HEK293 (cell line): ENCODE measurements around the gene RGS6.

Source experiments
- CTCF ChIA-PET: fragments of 350-600 bp; formaldehyde crosslinking; extraction: SDS; loops from one replicate; lab custom pipeline; 2021; ENCODE audit warnings: antibody characterized with exemption; lab: Yijun Ruan, JAX
- POLR2A ChIA-PET: fragments of 300-600 bp; formaldehyde crosslinking; extraction: SDS; loops from one replicate; lab custom pipeline; 2020; ENCODE audit warnings: antibody characterized with exemption, inconsistent platforms; lab: Yijun Ruan, JAX
- H3K27ac ChIP-seq: fragments of 200-500 bp; sonication (Bioruptor generic); 2 replicates; pipeline ENCODE4 v1.5.1; 2014; ENCODE audit warnings: low read depth, low read length, control low read depth, inconsistent platforms; ENCODE audit errors: extremely low read depth
- H3K36me3 ChIP-seq, 2 experiments: fragments of 200-500 bp in 1 of 2; sonication (Bioruptor generic) in 1 of 2; 1 replicate in 1 of 2; 2 replicates in 1 of 2; pipeline ENCODE4 v1.5.1; 2014 to 2017; ENCODE audit warnings: inconsistent platforms in 2 of 2, low read length in 2 of 2; ENCODE audit not compliant: control insufficient read depth in 2 of 2, insufficient read depth in 1 of 2
- H3K4me1 ChIP-seq: fragments of 200-500 bp; sonication (Bioruptor generic); 2 replicates; pipeline ENCODE4 v1.5.1; 2014; ENCODE audit warnings: mild to moderate bottlenecking, low read length, inconsistent platforms; ENCODE audit not compliant: control insufficient read depth, insufficient read depth
- H3K4me3 ChIP-seq: 2 replicates; pipeline ENCODE4 v1.5.1; 2011; ENCODE audit warnings: low read depth, mild to moderate bottlenecking, control low read depth, low read length, moderate library complexity
- H3K9me3 ChIP-seq: fragments of 200-500 bp; sonication (Bioruptor generic); 2 replicates; pipeline ENCODE4 v1.5.1; 2014; ENCODE audit warnings: low read depth, low read length, inconsistent platforms; ENCODE audit not compliant: control insufficient read depth, insufficient read depth
- KLF16 ChIP-seq: fragments of 450-650 bp; formaldehyde crosslinking; IDR thresholded peaks from 2 replicates; pipeline ENCODE4 v1.5.1; 2017; ENCODE audit warnings: missing biosample characterization, missing genetic modification characterization
- KLF9 ChIP-seq: fragments of 450-650 bp; formaldehyde crosslinking; IDR thresholded peaks from 2 replicates; pipeline ENCODE4 v1.5.1; 2016; ENCODE audit warnings: missing biosample characterization, missing genetic modification characterization, low read depth
- SP2 ChIP-seq: fragments of 450-650 bp; formaldehyde crosslinking; IDR thresholded peaks from 2 replicates; pipeline ENCODE4 v1.5.1; 2016; ENCODE audit warnings: missing biosample characterization, missing genetic modification characterization
- WT1 ChIP-seq: fragments of 450-650 bp; formaldehyde crosslinking; IDR thresholded peaks from 2 replicates; pipeline ENCODE4 v1.5.1; 2016; ENCODE audit warnings: missing biosample characterization, missing genetic modification characterization
- YY1 ChIP-seq: fragments of 450-650 bp; formaldehyde crosslinking; IDR thresholded peaks from 2 replicates; pipeline ENCODE4 v1.5.1; 2018; ENCODE audit warnings: missing biosample characterization, missing genetic modification characterization
- ZBTB8A ChIP-seq: fragments of 450-650 bp; formaldehyde crosslinking; IDR thresholded peaks from 2 replicates; pipeline ENCODE4 v1.5.1; 2016; ENCODE audit warnings: missing biosample characterization, missing genetic modification characterization
- ZEB2 ChIP-seq: fragments of 450-650 bp; formaldehyde crosslinking; IDR thresholded peaks from 2 replicates; pipeline ENCODE4 v1.5.1; 2016; ENCODE audit warnings: missing biosample characterization, missing genetic modification characterization
- ZNF157 ChIP-seq: fragments of 450-650 bp; formaldehyde crosslinking; IDR thresholded peaks from 2 replicates; pipeline ENCODE4 v1.5.1; 2016; ENCODE audit warnings: missing biosample characterization, missing genetic modification characterization
- ZNF2 ChIP-seq: fragments of 450-650 bp; formaldehyde crosslinking; IDR thresholded peaks from 2 replicates; pipeline ENCODE4 v1.5.1; 2016; ENCODE audit warnings: missing biosample characterization, missing genetic modification characterization
- ZNF221 ChIP-seq: fragments of 450-650 bp; formaldehyde crosslinking; IDR thresholded peaks from 2 replicates; pipeline ENCODE4 v1.5.1; 2017; ENCODE audit warnings: missing biosample characterization, missing genetic modification characterization, borderline replicate concordance
- ZNF423 ChIP-seq: fragments of 450-650 bp; formaldehyde crosslinking; IDR thresholded peaks from 2 replicates; pipeline ENCODE4 v1.5.1; 2016; ENCODE audit warnings: missing biosample characterization, missing genetic modification characterization
- ZNF48 ChIP-seq: fragments of 450-650 bp; formaldehyde crosslinking; IDR thresholded peaks from 2 replicates; pipeline ENCODE4 v1.5.1; 2016; ENCODE audit warnings: missing biosample characterization, missing genetic modification characterization
- ZNF510 ChIP-seq: fragments of 450-650 bp; formaldehyde crosslinking; IDR thresholded peaks from 2 replicates; pipeline ENCODE4 v1.5.1; 2018; ENCODE audit warnings: mild to moderate bottlenecking, missing genetic modification characterization, missing biosample characterization; ENCODE audit not compliant: insufficient replicate concordance
- ZNF558 ChIP-seq: fragments of 450-650 bp; formaldehyde crosslinking; IDR thresholded peaks from 2 replicates; pipeline ENCODE4 v1.5.1; 2016; ENCODE audit warnings: missing biosample characterization, missing genetic modification characterization
- ZNF621 ChIP-seq: fragments of 450-650 bp; formaldehyde crosslinking; IDR thresholded peaks from 2 replicates; pipeline ENCODE4 v1.5.1; 2017; ENCODE audit warnings: missing biosample characterization, missing genetic modification characterization
- ZNF658 ChIP-seq: fragments of 450-650 bp; formaldehyde crosslinking; IDR thresholded peaks from 2 replicates; pipeline ENCODE4; 2016; ENCODE audit warnings: missing biosample characterization, missing genetic modification characterization
- ZNF670 ChIP-seq: fragments of 450-650 bp; formaldehyde crosslinking; IDR thresholded peaks from 2 replicates; pipeline ENCODE4 v1.5.1; 2016; ENCODE audit warnings: missing biosample characterization, missing genetic modification characterization, low read depth
- ZNF701 ChIP-seq: fragments of 450-650 bp; formaldehyde crosslinking; IDR thresholded peaks from 2 replicates; pipeline ENCODE4 v1.5.1; 2016; ENCODE audit warnings: missing biosample characterization, missing genetic modification characterization
- ZNF76 ChIP-seq: fragments of 450-650 bp; formaldehyde crosslinking; IDR thresholded peaks from 2 replicates; pipeline ENCODE4; 2016; ENCODE audit warnings: low read depth, missing biosample characterization, missing genetic modification characterization, borderline replicate concordance
- TF ChIP-seq, protein P1 (sequence below): fragments of 450-650 bp; formaldehyde crosslinking; IDR thresholded peaks from 2 replicates; pipeline ENCODE4 v1.5.1; 2017; ENCODE audit warnings: missing biosample characterization, missing genetic modification characterization
- TF ChIP-seq, protein P2 (sequence below): fragments of 450-650 bp; formaldehyde crosslinking; IDR thresholded peaks from 2 replicates; pipeline ENCODE4 v1.5.1; 2017; ENCODE audit warnings: missing biosample characterization, mild to moderate bottlenecking, missing genetic modification characterization, moderate library complexity
- TF ChIP-seq, protein P3 (sequence below): fragments of 450-650 bp; formaldehyde crosslinking; IDR thresholded peaks from 2 replicates; pipeline ENCODE4 v1.5.1; 2016; ENCODE audit warnings: missing biosample characterization, missing genetic modification characterization, borderline replicate concordance
- TF ChIP-seq, protein P4 (sequence below): fragments of 450-650 bp; formaldehyde crosslinking; IDR thresholded peaks from 2 replicates; pipeline ENCODE4 v1.5.1; 2016; ENCODE audit warnings: missing biosample characterization, missing genetic modification characterization
- TF ChIP-seq, protein P5 (sequence below): fragments of 450-650 bp; formaldehyde crosslinking; IDR thresholded peaks from 2 replicates; pipeline ENCODE4 v1.5.1; 2016; ENCODE audit warnings: missing biosample characterization, missing genetic modification characterization
- TF ChIP-seq, protein P6 (sequence below): fragments of 450-650 bp; formaldehyde crosslinking; IDR thresholded peaks from 2 replicates; pipeline ENCODE4 v1.5.1; 2016; ENCODE audit warnings: missing biosample characterization, missing genetic modification characterization, low read depth

The RGS6 gene

DNA sequence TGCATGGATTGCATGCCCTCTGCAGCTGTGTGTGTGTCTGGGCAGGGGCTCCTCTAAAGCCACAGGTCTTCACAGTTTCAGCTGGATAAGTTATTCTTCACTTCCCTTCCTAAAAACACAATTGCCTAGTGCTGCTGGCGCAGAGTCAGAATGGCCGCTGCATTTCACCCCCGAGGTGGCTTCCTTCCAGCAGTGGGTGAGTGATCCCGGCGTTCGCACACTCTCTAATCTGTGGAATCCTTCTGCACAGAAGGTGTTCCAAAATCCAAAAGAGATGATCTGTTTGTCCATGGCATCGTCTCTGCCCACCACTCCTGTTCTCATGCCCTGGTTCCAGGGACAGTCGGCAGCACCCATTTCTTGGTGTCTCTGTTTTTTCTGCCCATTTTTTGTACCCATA, 620.9 kb downstream of the RGS6 start:
- Histone ChIP-seq H3K9me3 (no peaks in the 10 kb centered on the region), H3K4me3 (no peak overlapping the region), H3K4me1 (no peaks in the 10 kb centered on the region), H3K36me3 (no peaks in the 10 kb centered on the region), H3K27ac (no peak overlapping the region)
- no peak for TF ChIP-seq ZNF48 (tag by site-specific recombination)
- no peak for TF ChIP-seq ZNF157
- TF ChIP-seq, protein P1, sequence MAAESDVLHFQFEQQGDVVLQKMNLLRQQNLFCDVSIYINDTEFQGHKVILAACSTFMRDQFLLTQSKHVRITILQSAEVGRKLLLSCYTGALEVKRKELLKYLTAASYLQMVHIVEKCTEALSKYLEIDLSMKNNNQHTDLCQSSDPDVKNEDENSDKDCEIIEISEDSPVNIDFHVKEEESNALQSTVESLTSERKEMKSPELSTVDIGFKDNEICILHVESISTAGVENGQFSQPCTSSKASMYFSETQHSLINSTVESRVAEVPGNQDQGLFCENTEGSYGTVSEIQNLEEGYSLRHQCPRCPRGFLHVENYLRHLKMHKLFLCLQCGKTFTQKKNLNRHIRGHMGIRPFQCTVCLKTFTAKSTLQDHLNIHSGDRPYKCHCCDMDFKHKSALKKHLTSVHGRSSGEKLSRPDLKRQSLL (tag by site-specific recombination) = no peak
- TF ChIP-seq, protein P2, sequence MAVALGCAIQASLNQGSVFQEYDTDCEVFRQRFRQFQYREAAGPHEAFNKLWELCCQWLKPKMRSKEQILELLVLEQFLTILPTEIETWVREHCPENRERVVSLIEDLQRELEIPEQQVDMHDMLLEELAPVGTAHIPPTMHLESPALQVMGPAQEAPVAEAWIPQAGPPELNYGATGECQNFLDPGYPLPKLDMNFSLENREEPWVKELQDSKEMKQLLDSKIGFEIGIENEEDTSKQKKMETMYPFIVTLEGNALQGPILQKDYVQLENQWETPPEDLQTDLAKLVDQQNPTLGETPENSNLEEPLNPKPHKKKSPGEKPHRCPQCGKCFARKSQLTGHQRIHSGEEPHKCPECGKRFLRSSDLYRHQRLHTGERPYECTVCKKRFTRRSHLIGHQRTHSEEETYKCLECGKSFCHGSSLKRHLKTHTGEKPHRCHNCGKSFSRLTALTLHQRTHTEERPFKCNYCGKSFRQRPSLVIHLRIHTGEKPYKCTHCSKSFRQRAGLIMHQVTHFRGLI (tag by site-specific recombination) = no peak
- no peak for TF ChIP-seq KLF9 (tag by site-specific recombination)
- TF ChIP-seq ZNF658 (tag by site-specific recombination) = no peak
- TF ChIP-seq, protein P3, sequence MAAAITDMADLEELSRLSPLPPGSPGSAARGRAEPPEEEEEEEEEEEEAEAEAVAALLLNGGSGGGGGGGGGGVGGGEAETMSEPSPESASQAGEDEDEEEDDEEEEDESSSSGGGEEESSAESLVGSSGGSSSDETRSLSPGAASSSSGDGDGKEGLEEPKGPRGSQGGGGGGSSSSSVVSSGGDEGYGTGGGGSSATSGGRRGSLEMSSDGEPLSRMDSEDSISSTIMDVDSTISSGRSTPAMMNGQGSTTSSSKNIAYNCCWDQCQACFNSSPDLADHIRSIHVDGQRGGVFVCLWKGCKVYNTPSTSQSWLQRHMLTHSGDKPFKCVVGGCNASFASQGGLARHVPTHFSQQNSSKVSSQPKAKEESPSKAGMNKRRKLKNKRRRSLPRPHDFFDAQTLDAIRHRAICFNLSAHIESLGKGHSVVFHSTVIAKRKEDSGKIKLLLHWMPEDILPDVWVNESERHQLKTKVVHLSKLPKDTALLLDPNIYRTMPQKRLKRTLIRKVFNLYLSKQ = no peak
- no peak for TF ChIP-seq WT1 (tag by site-specific recombination)
- no peak for TF ChIP-seq ZNF670
- TF ChIP-seq ZNF621 (tag by site-specific recombination) = no peak
- POLR2A ChIA-PET = no interaction called here
- CTCF ChIA-PET = interaction anchor here (0.6 kb wide), 1 partner anchor 429 kb away, joined by 3 read pairs; no protein-coding TSS in a partner anchor

DNA sequence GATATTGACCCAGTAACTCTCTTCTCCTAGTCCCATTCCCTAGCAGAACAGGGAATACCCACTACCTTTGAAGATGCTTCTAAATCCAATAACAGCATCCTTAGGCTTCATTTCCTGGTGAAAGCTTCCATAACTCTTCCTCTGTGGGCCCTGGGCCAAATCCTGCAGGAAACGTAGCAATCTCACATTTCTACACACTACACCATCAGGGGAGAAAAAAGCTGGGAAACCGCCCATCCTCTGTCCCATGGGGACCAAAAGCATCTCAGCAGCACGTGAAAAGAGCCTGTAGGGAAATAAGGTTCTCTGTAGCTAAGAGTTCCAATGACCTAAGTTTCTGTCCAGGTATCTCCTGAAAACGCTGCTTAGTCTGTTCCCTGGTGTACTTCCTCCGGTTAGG, 621.4 kb downstream of the RGS6 start:
- ChIA-PET POLR2A (no interaction called here), CTCF (interaction anchor here (0.6 kb wide), 1 partner anchor 429 kb away, joined by 3 read pairs; no protein-coding TSS in a partner anchor)
- H3K27ac ChIP-seq = no peak overlapping the region
- no peaks in the 10 kb centered on the region for H3K4me1 ChIP-seq
- no peaks in the 10 kb centered on the region for H3K9me3 ChIP-seq
- H3K4me3 ChIP-seq = no peak overlapping the region
- H3K36me3 ChIP-seq = no peaks in the 10 kb centered on the region
- no peak for TF ChIP-seq YY1 (tag by site-specific recombination)

DNA sequence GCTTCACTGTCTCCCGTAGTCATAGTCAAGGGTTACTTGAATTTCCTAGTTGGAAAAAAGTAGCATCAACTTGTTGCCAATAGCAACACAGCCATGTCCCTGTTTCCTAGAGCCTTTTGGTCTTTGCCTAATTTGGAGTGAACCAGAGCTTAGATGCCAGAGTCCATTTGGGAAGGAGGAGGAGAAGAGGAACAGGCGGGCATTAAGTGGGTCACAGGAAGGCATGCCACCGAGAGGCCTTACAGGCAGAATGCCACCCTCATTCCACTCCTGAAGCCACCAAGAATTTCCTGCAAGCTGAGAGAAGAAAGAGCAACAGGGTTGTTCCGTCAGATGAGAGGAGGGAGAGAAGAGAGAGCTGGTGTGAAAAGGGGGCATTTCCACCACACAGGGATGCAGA, 622.2 kb downstream of the RGS6 start:
- no peaks in the 10 kb centered on the region for H3K36me3 ChIP-seq
- H3K4me1 ChIP-seq = no peaks in the 10 kb centered on the region
- H3K4me3 ChIP-seq = no peak overlapping the region
- CTCF ChIA-PET = interaction anchor here (0.6 to 0.7 kb wide), 2 partner anchors 29 to 40 kb away, joined by 3 to 7 read pairs; no protein-coding TSS in a partner anchor
- H3K9me3 ChIP-seq = no peaks in the 10 kb centered on the region
- H3K27ac ChIP-seq = no peak overlapping the region
- POLR2A ChIA-PET = no interaction called here
- TF ChIP-seq ZNF221 (tag by site-specific recombination) (no peak), ZNF701 (no peak), ZNF76 (tag by site-specific recombination) (no peak), ZNF2 (tag by site-specific recombination) (no peak), KLF16 (tag by site-specific recombination) (no peak), ZBTB8A (no peak), ZNF558 (no peak), ZNF423 (tag by site-specific recombination) (no peak), SP2 (tag by site-specific recombination) (no peak), ZEB2 (tag by site-specific recombination) (no peak), ZNF621 (tag by site-specific recombination) (no peak), ZNF510 (tag by site-specific recombination) (no peak), ZNF670 (no peak)
- TF ChIP-seq, protein P4, sequence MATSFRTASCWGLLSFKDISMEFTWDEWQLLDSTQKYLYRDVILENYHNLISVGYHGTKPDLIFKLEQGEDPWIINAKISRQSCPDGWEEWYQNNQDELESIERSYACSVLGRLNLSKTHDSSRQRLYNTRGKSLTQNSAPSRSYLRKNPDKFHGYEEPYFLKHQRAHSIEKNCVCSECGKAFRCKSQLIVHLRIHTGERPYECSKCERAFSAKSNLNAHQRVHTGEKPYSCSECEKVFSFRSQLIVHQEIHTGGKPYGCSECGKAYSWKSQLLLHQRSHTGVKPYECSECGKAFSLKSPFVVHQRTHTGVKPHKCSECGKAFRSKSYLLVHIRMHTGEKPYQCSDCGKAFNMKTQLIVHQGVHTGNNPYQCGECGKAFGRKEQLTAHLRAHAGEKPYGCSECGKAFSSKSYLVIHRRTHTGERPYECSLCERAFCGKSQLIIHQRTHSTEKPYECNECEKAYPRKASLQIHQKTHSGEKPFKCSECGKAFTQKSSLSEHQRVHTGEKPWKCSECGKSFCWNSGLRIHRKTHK = no peak
- TF ChIP-seq, protein P5, sequence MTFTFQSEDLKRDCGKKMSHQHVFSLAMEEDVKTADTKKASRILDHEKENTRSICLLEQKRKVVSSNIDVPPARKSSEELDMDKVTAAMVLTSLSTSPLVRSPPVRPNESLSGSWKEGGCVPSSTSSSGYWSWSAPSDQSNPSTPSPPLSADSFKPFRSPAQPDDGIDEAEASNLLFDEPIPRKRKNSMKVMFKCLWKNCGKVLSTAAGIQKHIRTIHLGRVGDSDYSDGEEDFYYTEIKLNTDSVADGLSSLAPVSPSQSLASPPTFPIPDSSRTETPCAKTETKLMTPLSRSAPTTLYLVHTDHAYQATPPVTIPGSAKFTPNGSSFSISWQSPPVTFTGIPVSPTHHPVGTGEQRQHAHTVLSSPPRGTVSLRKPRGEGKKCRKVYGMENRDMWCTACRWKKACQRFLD (tag by site-specific recombination) = no peak
- TF ChIP-seq, protein P6, sequence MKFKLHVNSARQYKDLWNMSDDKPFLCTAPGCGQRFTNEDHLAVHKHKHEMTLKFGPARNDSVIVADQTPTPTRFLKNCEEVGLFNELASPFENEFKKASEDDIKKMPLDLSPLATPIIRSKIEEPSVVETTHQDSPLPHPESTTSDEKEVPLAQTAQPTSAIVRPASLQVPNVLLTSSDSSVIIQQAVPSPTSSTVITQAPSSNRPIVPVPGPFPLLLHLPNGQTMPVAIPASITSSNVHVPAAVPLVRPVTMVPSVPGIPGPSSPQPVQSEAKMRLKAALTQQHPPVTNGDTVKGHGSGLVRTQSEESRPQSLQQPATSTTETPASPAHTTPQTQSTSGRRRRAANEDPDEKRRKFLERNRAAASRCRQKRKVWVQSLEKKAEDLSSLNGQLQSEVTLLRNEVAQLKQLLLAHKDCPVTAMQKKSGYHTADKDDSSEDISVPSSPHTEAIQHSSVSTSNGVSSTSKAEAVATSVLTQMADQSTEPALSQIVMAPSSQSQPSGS = no peak
